HG03060 (cell line): ENCODE measurements around the gene ALDH3A1.
"Not testable (repeated sequence)": the region's sequence is repeated elsewhere in the genome, so short reads cannot be mapped to it uniquely, and the experiment has no call there.

ENCODE experiments used
- ATAC-seq: cut with Tn5 transposase; IDR thresholded peaks from one replicate; pipeline ENCODE4 v1.9.1; 2021; ENCODE audit warnings: low read depth, moderate number of reproducible peaks; ENCODE audit not compliant: unreplicated experiment

Gene ALDH3A1

GRCh38 chr17:19747829-19748806 lies at the start of gene ALDH3A1:
TSS of gene ALDH3A1 (minus strand) at chr17:19748298. CDS start at chr17:19745129, 3,169 bp downstream.
- ATAC-seq, result no peak

GRCh38 chr17:19796457-19796856 lies 48.4 kb upstream of the ALDH3A1 start:
- ATAC-seq, result no peak

GRCh38 chr17:19791918-19792550 lies 43.9 kb upstream of the ALDH3A1 start:
- ATAC-seq, result no peak

GRCh38 chr17:19787733-19788357 lies 39.7 kb upstream of the ALDH3A1 start:
- no peak for ATAC-seq

GRCh38 chr17:19785854-19786253 lies 37.8 kb upstream of the ALDH3A1 start:
- no peak for ATAC-seq

GRCh38 chr17:19781488-19782458 lies 33.7 kb upstream of the ALDH3A1 start:
- ATAC-seq, result no peak

DNA sequence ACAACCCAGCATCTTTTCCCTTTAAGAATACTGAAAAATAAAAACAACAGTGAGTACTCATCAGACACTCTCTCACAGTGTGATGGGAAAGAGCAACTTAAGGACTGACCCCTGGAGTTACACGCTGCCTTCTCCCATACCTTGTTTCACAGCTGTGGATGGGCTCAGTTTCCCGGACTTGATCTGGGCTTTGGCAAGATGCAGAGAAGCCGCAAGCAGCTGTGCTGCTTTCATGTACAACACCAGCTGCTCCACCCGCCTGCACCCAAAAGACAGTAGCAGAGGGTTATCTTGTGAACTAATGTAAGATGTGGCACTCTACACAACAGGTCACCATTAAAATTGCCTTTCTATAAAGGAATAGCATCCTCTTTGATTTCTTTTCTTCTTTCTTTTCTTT lies 32.7 kb upstream of the ALDH3A1 start:
- ATAC-seq, result no peak

- ATAC-seq, result no peak
These were observed 25.4 kb upstream of the ALDH3A1 start for GRCh38 chr17:19773534-19773933.

- no peak for ATAC-seq
These were observed 24.0 kb upstream of the ALDH3A1 start for GRCh38 chr17:19771971-19772630.

DNA sequence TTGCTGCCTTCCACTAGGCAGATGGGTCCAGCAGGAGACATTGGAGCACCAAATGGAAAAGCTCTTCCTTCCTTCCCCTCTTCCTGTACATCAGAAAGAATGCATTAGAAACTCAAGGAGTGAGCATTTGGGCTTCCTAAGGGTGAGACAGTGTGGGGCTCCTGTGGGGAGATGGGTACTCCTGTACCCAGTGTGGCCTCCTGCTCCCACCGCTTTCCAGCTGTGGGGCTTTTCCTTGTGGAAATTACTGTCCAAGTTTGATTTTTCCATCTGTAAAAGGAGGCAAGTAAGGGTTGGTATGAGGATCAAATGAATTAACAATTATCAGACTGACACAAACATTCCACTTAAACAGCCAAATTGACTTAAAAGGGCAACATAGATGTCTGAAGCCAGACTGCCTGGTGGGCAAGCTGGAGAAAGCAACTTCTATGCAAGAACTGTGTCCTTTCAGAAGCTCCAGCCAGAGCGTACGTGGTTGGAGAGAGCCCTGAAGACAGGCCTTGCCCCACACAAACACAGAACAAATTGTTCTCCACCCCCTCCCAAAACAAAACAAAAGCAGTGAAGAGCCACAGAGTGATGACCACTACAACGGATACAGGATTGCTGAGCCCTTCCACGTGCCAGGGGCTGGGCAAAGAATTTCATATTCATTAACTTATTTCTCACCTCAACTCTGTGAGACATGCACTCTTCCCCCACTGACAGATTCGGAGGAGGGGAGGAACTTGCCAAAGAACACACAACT lies 23.1 kb upstream of the ALDH3A1 start:
- ATAC-seq, result no peak

- no peak for ATAC-seq
These were observed 22.0 kb upstream of the ALDH3A1 start for GRCh38 chr17:19769946-19770652.

GRCh38 chr17:19768046-19768782 lies 20.1 kb upstream of the ALDH3A1 start:
- ATAC-seq, result no peak

DNA sequence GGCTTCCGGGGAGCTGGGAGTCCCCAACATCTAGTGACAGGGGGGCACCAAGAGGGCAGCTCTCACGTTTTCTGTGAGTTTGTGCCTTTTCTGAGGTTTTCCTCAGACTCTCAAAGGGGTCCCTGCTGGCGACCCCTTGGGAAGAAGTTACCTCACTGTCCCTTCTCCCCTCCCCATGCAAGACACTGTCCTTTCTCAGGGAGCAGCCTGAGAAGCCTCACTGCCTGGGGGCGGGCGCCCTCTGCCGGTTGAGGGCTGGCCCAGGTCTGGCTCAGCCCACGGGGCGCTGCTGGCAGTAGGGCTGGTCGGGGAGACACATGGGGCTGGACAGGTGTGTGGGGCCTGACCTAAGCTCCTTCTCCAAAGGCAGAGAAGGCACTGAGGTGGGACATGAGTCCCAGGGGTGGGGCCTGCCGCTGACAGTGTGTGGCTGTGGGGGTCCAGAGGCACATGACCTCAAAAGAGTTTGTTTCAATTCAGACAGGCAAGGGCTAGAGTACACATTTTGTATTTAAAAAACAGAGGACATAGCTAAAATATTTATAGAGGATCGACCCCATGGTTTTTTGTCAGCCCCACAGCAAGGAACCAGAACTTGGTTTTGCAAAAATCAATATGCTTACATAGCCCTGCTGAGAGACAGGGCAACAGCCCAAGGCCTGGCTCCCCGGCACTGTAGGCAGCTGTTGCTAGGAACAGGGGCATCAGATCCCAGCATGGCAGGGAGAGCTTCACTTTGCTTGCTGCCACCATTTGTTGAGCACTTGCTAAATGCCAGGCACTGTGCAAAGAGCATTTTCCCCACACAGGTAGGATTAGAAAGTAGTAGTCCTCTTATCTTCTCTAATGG lies 18.5 kb upstream of the ALDH3A1 start:
- ATAC-seq, result no peak

DNA sequence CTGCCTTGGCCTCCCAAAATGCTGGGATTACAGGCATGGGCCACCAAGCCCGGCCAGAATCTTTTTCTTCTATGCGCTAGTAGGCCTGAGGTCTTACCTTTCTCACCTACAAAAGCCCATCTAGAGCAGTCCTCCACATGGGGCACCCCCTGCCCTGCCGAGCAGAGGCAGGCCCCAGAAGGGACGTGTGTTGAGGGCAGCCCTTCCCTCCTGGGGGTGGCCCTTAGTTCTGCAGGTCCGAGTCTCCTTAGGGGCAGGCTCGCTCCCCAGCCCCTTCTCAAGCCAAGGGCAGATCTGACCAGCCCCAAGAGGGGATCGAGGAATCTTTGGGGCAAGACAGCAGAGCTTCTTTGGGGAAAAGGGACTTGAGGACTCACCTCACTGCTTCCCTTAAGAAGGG lies 17.9 kb upstream of the ALDH3A1 start:
- ATAC-seq, result no peak

DNA sequence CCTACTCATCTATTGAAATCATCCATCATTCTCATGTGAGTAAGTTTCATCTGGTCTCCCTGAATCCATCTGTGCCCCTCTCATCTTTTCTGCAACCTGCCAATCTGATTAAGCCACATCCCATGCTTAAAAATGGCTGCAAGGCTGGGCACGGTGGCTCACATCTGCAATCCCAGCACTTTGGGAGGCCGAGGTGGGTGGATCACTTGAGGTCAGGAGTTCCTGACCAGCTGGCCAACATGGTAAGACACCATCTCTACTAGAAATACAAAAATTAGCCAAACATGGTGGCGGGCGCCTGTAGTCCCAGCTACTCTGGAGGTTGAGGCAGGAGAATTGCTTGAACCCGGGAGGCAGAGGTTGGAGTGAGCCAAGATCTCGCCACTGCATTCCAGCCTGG lies 15.9 kb upstream of the ALDH3A1 start:
- ATAC-seq, result not testable (repeated sequence)

GRCh38 chr17:19763416-19763815 lies 15.3 kb upstream of the ALDH3A1 start:
- ATAC-seq, result no peak

- no peak for ATAC-seq
These were observed 14.4 kb upstream of the ALDH3A1 start for GRCh38 chr17:19762515-19762961.
